ENCODE measurements around the gene SLC6A2. TPM values are rescaled to one million over a fixed set of nuclear protein-coding genes. Genes with fewer than 3 reads are reported as not detected.

The SLC6A2 gene
- total RNA-seq, 3 donors from 2014 or later, result 0.09 to 0.19 TPM; not detected in 1

Other genes with a start within 250 kb of the SLC6A2 start
- 100 to 1,000 TPM in 2 of 3 donors, 10 to 100 TPM in 1; 30.1 to 193 (median 153) TPM for gene MMP2, start 176.8 kb upstream of the SLC6A2 start, total RNA-seq
- gene LPCAT2, start 146.9 kb upstream of the SLC6A2 start, total RNA-seq, result 10 to 100 TPM; 11.3 to 22.1 (median 13.8) TPM
- gene CAPNS2, start 89.3 kb upstream of the SLC6A2 start, total RNA-seq, result under 1 TPM; 0.41 to 0.60 (median 0.51) TPM
- 10 to 100 TPM in 2 of 3 donors, 1 to 10 TPM in 1; 9.8 to 81.2 (median 11.6) TPM for gene CES1, start 177.1 kb downstream of the SLC6A2 start, total RNA-seq
- not detected for gene CES5A, start 219.4 kb downstream of the SLC6A2 start, total RNA-seq